GM12878 (cell line): ENCODE data around the gene ADNP2. TPM values are rescaled to one million over a fixed set of nuclear protein-coding genes. Genes with fewer than 3 reads are reported as not detected.
A peak's percentile ranks its signal among the peaks of the same experiment; 100 is the strongest.

Experiments
- CEBPB ChIP-seq, 2 experiments: fragments of 150-350 bp in 1 of 2; IDR thresholded peaks; 2 replicates each; pipeline ENCODE4 v1.6.1; 2012 to 2014; ENCODE audit warnings: low read depth in 2 of 2, low read length in 2 of 2, borderline replicate concordance in 1 of 2, inconsistent platforms in 1 of 2
- CHD2 ChIP-seq: IDR thresholded peaks from 2 replicates; pipeline ENCODE4 v1.6.1; 2011; ENCODE audit warnings: low read depth, low read length, improper control_type of control experiment, borderline replicate concordance
- IRF3 ChIP-seq: fragments of 450-650 bp; IDR thresholded peaks from 2 replicates; pipeline ENCODE4 v1.6.1; 2014; ENCODE audit warnings: mild to moderate bottlenecking
- IRF4 ChIP-seq: IDR thresholded peaks from 2 replicates; pipeline ENCODE4 v1.6.1; 2011; ENCODE audit warnings: low read depth, low read length
- KLF5 ChIP-seq: fragments of 450-650 bp; IDR thresholded peaks from 2 replicates; pipeline ENCODE4 v1.6.1; 2014; ENCODE audit warnings: mild to moderate bottlenecking; ENCODE audit not compliant: partially characterized antibody
- MLLT1 ChIP-seq: fragments of 450-650 bp; IDR thresholded peaks from 2 replicates; pipeline ENCODE4 v1.6.1; 2016; ENCODE audit warnings: mild to moderate bottlenecking
- NKRF ChIP-seq: fragments of 450-650 bp; conservative IDR thresholded peaks from 2 replicates; pipeline ENCODE4 v1.6.1; 2017; ENCODE audit warnings: mild to moderate bottlenecking, moderate library complexity
- NRF1 ChIP-seq: conservative IDR thresholded peaks from 2 replicates; pipeline ENCODE4 v1.6.1; 2011; ENCODE audit warnings: mild to moderate bottlenecking, low read depth, low read length, improper control_type of control experiment
- polyA plus RNA-seq, 11 experiments: library from polyadenylated mRNA; depleted of rRNA in 4 of 11; unstranded in 6 of 11; stranded (reverse) in 5 of 11; fragments of >200 nt; fragmentation: Nextera tagmentation in 4 of 11; fragmentation: Illumina TruSeq in 1 of 11; extraction: Ambion mirVana in 4 of 11; extraction: Trizol in 1 of 11; gene quantifications; 1 replicate in 1 of 11; 2 replicates in 10 of 11; pipeline versions ENCODE4 v1.2.1 to v1.2.3, GENCODE V29; 2011 to 2016; ENCODE audit warnings: inconsistent platforms in 2 of 11, missing spikeins in 2 of 11, low read depth in 1 of 11
- total RNA-seq, 4 experiments: library from RNA; depleted of rRNA in 3 of 4; stranded (reverse); fragments of >200 nt in 3 of 4; fragmentation: Illumina TruSeq in 1 of 4; extraction: Trizol in 1 of 4; gene quantifications; 2 replicates each; pipeline versions ENCODE4 v1.2.1 to v1.2.3, GENCODE V29; 2013 to 2021

Gene ADNP2
- total and polyA plus RNA-seq, 10 of the 15 experiments (the other 5 are each of a cell fraction or from before 2014, with no cell fraction given): 3.7 to 25.1 (median 13.0) TPM

GRCh38 chr18:80108739-80109675 is at the start of gene ADNP2 (continued):
- TF ChIP-seq MLLT1: no peak
- TF ChIP-seq KLF5: peak; percentile 48
- TF ChIP-seq CEBPB (IDR thresholded peaks at IDR 0.05; ENCODE audit: borderline replicate concordance in 1 of 2, low read depth in 2 of 2, low read length in 2 of 2): no peak
- no peak for TF ChIP-seq IRF3
- TF ChIP-seq IRF4: no peak
- no peak for TF ChIP-seq NKRF
- no peak for TF ChIP-seq NRF1
- TF ChIP-seq CHD2: peak; percentile 84
